Measurements from ENCODE around the gene DBT.

DNA sequence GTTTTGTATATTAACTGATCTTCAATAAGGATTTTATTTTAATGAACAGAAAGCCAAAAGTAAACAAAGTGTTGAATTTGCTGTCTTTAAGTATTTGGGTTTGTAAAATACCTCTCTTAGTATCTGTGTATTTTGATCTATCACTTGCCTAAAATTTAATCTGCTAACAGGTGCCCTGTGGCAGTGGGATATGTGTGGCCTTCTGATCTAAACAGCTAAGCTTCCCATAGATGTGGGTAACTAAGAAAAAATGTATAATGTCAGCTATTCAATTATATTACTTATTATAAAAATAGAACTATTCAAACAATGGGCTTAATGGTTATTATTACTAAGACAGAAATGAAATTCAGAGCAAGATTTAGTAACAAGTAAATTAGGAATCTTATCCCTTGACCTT, 86.8 kb downstream of the DBT start:
- TF ChIP-seq, protein P1, sequence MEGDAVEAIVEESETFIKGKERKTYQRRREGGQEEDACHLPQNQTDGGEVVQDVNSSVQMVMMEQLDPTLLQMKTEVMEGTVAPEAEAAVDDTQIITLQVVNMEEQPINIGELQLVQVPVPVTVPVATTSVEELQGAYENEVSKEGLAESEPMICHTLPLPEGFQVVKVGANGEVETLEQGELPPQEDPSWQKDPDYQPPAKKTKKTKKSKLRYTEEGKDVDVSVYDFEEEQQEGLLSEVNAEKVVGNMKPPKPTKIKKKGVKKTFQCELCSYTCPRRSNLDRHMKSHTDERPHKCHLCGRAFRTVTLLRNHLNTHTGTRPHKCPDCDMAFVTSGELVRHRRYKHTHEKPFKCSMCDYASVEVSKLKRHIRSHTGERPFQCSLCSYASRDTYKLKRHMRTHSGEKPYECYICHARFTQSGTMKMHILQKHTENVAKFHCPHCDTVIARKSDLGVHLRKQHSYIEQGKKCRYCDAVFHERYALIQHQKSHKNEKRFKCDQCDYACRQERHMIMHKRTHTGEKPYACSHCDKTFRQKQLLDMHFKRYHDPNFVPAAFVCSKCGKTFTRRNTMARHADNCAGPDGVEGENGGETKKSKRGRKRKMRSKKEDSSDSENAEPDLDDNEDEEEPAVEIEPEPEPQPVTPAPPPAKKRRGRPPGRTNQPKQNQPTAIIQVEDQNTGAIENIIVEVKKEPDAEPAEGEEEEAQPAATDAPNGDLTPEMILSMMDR (IDR thresholded peaks at IDR 0.05) = no peak
- TF ChIP-seq ZFX (IDR thresholded peaks at IDR 0.05; ENCODE audit: borderline replicate concordance) = no peak

All from 22Rv1 (cell line).